Upper lobe of left lung (tissue), 4 donors: Measurements from ENCODE around the gene SMC5.

Experiments
- EP300 ChIP-seq, 4 donors: sonication (generic); formaldehyde crosslinking; IDR thresholded peaks; one replicate each; pipeline ENCODE4 v1.5.1; 2017; ENCODE audit warnings: antibody characterized with exemption in 4 of 4, control low read depth in 2 of 4
- POLR2A ChIP-seq, 4 donors: fragments of 450-650 bp; IDR thresholded peaks; one replicate each; pipeline ENCODE4 v1.5.1; 2016 to 2017; ENCODE audit warnings: antibody characterized with exemption in 4 of 4, mild to moderate bottlenecking in 2 of 4
- POLR2AphosphoS5 ChIP-seq, 2 donors: sonication (generic); formaldehyde crosslinking; IDR thresholded peaks; one replicate each; pipeline ENCODE4 v1.5.1; 2017; ENCODE audit warnings: antibody characterized with exemption in 2 of 2
- TF ChIP-seq, protein P1 (sequence below), 6 experiments: fragments of 450-650 bp in 4 of 6; fragments of 200-600 bp in 2 of 6; sonication (generic) in 2 of 6; IDR thresholded peaks; one replicate each; pipeline ENCODE4 v1.5.1; 2016 to 2019; ENCODE audit warnings: antibody characterized with exemption in 6 of 6

DNA sequence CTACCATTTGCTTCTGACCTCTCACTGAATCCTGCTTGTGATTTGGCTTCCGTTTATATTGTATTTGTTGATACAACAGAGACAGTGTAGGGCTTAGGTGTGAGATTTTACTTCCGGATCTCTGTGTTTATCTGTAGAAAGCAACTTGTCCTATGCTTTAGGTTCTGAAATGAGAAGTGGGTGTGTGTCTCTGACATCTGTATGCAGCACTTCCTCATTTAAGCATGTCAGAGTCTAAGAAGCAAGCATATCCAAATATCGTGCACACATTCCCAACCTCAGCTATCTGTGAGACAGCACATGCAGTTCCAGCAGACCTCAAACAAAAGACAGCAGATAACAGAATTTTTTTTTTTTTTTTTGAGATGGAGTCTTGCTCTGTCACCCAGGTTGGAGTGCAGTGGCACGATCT, 139.4 kb downstream of the SMC5 start:
- TF ChIP-seq POLR2AphosphoS5 (IDR thresholded peaks at IDR 0.05) (peak in 1 of 2 donors; percentile 53), EP300 (IDR thresholded peaks at IDR 0.05) (peak in 2 of 4 donors; percentile 59 to 79), POLR2A (IDR thresholded peaks at IDR 0.05) (peak in 1 of 4 donors; percentile 37)
- TF ChIP-seq, protein P1, sequence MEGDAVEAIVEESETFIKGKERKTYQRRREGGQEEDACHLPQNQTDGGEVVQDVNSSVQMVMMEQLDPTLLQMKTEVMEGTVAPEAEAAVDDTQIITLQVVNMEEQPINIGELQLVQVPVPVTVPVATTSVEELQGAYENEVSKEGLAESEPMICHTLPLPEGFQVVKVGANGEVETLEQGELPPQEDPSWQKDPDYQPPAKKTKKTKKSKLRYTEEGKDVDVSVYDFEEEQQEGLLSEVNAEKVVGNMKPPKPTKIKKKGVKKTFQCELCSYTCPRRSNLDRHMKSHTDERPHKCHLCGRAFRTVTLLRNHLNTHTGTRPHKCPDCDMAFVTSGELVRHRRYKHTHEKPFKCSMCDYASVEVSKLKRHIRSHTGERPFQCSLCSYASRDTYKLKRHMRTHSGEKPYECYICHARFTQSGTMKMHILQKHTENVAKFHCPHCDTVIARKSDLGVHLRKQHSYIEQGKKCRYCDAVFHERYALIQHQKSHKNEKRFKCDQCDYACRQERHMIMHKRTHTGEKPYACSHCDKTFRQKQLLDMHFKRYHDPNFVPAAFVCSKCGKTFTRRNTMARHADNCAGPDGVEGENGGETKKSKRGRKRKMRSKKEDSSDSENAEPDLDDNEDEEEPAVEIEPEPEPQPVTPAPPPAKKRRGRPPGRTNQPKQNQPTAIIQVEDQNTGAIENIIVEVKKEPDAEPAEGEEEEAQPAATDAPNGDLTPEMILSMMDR (IDR thresholded peaks at IDR 0.05) = no peak
